HG03097 (cell line): Measurements from ENCODE around the gene TRPV5.

ENCODE experiments used
- ATAC-seq: cut with Tn5 transposase; IDR thresholded peaks from one replicate; pipeline ENCODE4 v1.9.1; 2021; ENCODE audit not compliant: unreplicated experiment, low FRiP score

The TRPV5 gene

DNA sequence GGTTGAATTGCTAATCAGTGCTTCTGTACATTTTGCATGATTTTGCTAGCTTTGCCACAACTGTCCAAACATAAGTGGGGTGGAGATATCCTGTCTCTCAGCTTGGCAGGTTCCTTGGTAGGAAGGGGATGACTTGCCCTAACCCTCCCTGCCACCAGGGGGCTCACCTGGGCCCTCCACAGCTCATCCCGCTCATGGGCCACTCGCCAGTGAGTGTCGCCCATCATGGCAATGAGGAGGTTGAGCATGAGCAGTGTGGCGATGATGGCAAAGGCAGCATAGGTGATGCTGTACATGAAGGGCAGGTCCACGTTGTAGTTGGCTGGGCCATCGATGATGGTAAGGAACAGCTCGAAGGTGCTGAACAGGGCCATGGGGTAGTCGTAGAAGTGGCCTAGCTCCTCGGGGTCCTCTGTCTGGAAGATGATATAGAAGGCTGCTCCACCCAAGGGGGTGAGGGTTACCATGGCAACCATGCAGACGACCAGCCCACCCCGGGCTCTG, 60.2 kb downstream of the TRPV5 start:
- ATAC-seq = no peak

DNA sequence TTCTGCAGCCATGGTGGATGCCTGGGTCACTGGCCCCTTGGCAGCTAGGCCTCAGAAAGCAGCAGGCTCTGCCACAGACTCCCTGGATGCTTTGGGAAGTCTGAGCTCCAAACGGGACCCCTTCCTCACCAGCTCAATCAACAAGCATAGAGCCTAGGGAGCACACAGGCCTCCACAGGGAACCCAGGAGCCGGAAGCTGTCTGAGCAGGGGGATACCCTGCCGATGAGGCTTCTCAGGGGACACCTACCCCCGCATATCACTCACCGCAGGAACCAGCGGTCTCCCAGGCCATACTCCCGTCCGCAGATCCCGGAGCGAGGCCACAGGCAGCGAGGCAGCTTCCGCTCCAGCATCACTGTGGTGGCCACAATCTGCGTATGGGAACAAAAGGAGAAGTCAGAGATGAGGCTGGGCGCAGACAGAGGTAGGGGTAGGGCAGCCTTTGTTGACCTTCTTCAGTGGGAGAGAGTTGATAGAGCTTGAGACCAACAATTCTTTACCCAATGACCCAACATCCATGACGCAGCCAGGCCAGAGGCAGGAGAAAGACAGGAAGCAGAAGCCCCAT, 61.4 kb downstream of the TRPV5 start:
- no peak for ATAC-seq

DNA sequence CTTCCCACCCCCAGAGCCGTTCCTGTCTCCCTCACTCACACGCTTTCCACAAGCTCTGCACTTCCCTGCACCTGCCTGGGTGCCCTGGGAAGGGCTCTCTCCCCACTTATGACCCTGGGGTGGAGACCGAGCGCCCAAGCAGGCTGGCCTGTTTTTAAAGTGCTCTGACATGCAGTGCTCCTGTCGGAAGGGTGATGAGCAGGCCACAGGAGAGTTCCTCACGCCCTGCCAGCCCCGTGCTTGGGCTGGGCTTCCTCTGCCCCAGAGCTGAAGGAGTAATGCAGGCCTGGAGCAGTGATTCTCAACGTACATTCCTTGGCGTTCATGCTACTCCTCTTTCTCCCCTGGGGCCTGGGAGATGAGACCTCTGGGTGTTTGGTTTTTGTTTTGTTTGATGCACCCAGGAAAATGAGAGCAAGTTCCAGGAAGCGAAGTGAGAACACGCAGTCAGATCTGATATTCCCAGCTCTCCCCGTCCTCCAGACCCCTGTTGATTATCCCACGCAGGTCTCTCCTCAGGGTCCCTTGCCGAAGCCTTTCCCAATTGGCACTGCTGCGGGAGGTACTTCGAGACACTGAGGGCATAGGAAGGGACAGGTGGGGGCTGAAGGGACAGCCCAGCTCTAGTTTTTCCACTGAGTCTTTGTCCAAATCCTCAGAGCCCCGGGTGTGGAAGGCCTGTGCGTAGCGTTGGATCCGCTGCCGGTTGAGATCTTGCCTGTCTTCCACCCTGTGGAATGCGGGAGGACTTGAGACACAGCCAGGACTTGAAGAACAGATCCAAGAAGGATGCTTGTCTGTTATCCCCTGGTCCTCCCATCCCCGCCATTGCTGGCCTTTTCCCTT, 62.1 kb downstream of the TRPV5 start:
- ATAC-seq = no peak

DNA sequence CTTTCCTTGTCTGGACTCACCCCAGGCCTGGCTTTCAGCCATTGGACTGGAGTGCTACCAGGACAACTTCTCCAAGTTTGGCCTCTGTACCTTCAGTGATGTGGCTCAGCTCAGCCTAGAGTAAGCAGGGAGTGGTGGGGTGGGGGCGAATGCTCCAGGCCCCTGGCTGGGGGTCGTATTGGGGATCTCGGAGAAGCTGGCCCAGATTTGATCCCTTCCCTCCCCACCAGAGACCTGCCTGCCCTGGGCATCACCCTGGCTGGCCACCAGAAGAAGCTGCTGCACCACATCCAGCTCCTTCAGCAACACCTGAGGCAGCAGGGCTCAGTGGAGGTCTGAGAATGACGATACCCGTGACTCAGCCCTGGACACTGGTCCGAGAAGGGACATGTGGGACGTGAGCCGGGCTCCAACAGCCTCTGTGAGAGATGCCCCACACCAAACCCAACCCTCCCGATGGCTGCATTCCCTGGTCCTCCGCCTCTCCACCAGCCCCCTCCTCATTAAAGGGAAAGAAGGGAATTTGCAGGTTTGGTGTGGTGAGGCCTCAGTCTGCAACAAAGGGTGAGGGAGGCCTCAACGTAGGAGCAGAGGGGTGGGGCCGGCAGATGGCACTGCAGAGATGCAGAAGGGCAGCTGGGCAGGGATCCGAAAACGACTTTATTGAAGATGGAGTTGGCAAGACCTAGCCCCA, 62.8 kb downstream of the TRPV5 start:
- ATAC-seq = no peak

DNA sequence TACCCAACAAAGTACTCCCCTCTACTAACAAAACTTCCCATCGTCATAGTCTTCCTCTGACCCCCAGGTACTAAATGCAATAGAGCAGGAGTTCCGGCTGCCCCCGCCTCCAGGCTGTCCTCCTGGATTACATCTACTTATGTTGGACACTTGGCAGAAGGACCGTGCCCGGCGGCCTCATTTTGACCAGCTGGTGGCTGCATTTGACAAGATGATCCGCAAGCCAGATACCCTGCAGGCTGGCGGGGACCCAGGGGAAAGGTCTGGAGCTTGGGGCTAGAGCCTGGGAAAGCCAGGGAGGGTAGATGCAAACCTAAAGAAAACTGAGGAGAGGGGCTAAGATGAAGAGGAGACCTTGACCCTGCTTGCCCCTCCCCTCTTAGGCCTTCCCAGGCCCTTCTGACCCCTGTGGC, 63.4 kb downstream of the TRPV5 start:
- ATAC-seq = no peak

DNA sequence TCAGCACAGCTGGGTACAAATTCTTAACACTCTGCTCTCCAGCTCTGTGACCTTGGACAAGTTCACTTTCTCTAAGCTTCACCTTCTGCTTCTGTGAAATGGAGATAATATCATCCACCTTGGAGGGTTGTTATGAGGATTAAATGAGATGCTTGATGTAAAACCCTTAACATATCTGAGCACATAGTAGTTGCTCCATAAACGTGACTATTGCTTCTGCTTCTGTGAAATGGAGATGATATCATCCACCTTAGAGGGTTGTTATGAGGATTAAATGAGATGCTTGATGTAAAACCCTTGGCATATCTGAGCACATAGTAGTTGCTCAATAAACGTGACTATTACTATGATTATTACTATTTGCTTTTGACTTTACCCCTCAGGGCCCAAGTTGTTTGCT, 64.1 kb downstream of the TRPV5 start:
- no peak for ATAC-seq

DNA sequence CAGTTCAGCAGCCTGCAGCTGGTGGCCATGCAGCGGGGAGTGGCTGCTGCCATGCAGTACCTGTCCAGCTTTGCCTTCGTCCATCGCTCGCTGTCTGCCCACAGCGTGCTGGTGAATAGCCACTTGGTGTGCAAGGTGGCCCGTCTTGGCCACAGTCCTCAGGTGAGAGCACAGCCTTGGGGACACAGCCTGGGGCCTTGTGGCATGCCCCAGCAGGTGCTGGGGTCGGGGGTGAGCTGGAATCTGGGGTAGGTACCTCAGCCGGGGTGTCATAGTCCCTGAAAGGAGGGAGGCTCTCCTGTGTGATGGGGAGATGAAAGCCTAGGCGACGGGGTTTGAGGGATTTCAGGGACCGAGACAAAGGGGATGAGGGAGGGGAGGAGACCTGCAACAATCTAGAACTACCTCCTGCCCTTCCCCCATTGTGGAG, 64.5 kb downstream of the TRPV5 start:
- no peak for ATAC-seq

DNA sequence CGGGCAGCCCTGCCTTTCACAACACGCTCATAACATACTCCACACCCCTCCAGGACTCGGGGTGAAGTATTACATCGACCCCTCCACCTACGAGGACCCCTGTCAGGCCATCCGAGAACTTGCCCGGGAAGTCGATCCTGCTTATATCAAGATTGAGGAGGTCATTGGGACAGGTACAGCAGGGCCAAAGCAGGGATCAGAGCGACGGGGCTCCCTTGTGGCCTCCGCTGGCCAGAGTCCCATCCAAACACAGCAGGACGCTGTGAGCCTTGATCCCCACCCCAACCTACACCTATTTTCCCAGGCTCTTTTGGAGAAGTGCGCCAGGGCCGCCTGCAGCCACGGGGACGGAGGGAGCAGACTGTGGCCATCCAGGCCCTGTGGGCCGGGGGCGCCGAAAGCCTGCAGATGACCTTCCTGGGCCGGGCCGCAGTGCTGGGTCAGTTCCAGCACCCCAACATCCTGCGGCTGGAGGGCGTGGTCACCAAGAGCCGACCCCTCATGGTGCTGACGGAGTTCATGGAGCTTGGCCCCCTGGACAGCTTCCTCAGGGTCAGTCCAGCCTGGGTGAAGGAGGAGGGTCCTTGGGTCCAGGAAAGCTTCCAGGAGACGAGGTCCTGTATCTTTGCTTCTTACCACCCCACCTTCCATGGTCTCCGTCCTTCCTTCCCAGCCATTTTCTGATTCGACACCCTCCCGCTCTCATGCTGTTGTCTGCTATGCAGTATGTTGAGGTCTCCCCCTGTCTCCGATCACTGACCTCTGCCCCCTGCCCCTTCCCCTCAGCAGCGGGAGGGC, 65.2 kb downstream of the TRPV5 start:
- ATAC-seq = no peak

DNA sequence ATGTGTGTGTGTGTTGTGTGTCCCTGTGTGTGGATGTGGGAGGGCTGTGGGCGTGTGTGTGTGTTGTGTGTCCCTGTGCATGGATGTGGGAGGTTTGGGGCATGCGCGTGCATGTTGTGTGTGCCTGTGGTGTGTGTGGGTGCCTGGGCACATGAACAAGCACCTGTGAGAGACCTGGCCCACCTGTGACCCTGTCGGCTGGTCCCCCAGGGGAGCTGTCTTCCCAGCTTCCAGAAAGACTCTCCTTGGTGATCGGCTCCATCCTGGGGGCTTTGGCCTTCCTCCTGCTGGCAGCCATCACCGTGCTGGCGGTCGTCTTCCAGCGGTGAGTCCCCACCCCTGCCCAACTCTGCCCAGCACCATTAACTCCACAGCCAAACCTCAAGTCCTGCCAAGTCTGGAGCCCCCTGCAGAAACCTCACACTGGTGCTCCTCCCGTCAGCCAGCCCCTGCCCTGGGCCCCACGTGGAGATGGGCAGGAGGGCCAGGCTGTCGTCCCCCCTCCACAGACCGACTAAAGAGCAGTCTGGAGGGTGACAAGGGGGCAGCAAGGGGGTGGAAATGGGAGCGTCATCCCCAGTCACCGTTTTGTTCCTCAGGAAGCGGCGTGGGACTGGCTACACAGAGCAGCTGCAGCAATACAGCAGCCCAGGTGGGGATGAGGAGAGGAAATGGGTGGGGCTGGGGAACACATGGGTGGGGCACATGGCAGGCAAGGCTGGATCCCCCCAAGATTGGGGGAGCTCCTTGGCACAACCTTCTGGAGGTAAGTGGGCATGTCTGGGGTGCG, 66.0 kb downstream of the TRPV5 start:
- no peak for ATAC-seq

DNA sequence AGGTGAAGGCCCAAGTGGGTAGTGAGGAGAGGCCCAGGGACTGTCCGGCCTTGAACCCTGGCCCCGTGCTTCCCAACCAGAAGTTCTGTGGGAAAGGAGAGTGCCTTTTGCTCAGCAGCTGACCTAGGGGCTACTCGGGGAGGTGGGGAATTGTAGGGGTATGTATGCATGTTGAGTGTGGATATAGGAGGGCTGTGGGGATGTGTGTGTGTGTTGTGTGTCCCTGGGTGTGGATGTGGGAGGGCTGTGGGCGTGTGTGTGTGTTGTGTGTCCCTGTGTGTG, 66.5 kb downstream of the TRPV5 start:
- ATAC-seq = no peak

DNA sequence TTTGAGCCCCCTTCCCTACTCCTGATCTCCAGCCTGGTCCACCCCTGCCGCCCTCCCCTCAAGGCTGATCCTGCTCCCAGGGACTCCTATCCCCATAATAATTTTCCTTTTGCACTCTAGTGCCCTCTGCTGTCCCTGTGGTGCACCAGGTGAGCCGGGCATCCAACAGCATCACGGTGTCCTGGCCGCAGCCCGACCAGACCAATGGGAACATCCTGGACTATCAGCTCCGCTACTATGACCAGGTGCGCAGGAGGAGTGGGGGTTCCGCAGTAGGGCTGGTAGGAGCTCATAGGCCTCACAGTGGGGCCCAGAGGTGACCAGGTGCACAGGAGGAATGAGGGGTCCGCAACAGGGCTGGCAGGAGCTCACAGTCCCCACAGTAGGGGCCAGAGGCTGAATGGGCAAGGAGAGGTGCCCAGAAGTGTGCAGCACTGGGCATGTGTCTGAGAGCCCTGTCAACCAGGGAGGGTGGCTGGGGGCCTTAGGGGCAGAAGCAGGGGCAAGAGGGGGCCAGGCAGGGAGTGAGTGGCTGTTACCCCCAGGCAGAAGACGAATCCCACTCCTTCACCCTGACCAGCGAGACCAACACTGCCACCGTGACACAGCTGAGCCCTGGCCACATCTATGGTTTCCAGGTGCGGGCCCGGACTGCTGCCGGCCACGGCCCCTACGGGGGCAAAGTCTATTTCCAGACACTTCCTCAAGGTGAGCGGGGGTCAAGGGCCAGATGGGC, 67.0 kb downstream of the TRPV5 start:
- no peak for ATAC-seq

DNA sequence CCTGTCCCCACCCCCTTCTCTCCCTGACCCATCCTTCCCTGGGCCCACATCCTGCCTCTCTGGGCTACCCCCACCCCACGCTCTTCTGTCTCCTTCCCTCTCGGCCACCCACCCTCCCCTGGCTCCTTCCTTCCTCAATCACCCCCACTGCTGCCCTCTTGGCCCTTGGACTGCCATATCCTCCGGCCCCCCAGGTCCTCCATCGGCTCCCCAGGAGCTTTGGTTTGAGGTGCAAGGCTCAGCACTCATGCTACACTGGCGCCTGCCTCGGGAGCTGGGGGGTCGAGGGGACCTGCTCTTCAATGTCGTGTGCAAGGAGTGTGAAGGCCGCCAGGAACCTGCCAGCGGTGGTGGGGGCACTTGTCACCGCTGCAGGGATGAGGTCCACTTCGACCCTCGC, 67.8 kb downstream of the TRPV5 start:
- ATAC-seq = no peak

DNA sequence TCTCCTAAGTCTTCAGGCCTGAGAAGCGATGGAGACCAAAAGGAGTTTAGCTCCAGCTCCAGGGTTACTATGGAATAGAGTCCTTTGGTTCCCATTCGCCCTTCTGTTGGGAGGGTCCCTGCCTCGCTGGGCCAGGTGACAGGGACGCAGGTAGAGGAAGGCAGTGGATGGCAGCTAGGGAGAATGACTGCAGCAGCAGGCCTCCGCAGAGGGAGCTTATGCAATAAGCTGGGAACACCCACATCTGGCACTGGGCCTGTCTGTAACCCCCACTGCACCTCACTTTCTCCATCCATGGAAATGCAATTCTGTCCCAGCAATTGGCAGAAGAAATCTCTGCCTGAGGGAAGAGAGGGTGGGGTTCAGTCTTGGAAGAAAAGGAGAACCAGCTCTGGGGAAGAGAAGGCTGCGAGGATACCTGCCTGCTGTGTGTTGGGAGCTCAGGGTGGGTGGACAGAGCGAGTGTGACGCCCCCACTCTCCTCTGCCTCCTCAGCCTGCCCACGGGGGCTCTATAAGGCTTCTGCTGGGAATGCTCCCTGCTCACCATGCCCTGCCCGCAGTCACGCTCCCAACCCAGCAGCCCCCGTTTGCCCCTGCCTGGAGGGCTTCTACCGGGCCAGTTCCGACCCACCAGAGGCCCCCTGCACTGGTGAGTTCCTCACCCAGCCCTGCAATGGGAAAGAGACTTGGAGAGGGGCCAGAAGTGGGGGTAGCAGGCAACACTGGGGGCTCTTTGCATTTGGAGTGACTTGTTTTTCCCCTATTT, 68.4 kb downstream of the TRPV5 start:
- no peak for ATAC-seq

DNA sequence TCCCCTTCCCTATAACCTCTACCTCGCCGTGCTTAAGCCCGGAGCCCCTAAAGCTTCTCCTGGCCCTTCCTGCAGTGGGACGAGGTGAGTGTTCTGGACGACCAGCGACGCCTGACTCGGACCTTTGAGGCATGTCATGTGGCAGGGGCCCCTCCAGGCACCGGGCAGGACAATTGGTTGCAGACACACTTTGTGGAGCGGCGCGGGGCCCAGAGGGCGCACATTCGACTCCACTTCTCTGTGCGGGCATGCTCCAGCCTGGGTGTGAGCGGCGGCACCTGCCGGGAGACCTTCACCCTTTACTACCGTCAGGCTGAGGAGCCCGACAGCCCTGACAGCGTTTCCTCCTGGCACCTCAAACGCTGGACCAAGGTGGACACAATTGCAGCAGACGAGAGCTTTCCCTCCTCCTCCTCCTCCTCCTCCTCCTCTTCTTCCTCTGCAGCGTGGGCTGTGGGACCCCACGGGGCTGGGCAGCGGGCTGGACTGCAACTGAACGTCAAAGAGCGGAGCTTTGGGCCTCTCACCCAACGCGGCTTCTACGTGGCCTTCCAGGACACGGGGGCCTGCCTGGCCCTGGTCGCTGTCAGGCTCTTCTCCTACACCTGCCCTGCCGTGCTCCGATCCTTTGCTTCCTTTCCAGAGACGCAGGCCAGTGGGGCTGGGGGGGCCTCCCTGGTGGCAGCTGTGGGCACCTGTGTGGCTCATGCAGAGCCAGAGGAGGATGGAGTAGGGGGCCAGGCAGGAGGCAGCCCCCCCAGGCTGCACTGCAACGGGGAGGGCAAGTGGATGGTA, 69.5 kb downstream of the TRPV5 start:
- no peak for ATAC-seq

DNA sequence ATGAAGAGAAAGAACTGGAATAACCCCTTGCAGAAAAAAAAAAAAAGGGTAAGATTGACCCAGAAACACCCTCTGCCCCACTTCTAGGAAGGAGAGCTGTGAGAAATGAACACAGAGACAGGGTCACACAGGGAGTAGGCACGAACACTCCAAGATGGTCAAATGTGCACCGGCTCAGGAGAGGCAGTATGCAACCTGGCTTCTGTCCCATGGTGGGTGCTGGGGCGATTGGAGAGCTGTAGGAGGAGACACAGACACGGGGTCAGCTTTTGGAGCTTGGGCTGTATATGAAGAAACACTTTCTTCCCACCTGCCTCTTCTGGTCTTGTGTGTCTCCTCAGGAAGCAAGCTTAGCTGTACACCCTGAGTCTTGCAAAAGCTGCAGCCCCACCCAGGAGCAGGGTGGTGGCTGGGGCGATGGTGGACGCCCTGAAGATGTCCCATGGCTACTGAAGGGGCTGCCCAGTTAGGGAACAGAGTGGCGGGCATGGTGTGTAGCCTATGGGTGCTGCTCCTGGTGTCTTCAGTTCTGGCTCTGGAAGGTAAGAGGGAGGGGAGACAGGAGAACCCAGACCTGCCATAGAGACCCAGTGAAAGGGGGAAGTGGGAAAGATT, 70.7 kb downstream of the TRPV5 start:
- ATAC-seq = no peak

DNA sequence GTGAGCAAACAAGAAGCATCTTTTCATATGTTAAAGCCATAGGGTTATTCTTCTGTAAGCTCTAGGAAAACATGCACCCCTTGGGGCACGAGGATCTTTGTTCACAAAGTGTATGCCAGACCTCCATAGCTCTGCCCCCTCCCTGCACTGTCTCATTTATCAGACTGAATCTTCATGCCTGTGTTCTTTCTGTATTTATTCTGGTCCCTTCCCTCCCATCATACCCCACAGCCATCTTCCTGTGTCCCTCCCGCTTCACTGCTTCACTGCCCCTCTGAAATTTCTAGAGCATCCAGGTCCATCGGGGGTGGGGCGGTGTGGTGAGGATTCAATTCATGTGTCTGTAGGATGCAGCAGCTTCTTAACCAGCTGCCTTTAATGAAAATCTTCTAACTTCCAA, 71.2 kb downstream of the TRPV5 start:
- ATAC-seq = no peak

DNA sequence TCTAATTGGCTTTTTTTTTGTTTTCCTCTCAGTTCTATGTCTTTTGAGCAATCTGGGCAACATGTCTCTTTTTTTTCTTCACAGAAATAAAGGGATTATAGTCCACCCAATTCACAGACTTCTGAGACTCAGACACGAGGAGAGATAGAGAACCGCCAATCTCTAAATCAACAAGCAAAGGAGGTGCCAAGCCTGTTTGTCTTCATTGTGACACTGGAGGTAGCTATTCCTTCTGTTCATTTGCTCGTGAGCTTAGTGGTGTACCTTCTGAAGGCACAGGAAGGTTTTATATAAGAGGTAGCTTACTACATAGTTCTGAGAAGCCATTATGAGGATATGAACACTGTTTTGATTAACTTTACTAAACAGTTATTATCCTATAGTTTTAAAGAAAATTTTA, 72.6 kb downstream of the TRPV5 start:
- ATAC-seq = no peak

DNA sequence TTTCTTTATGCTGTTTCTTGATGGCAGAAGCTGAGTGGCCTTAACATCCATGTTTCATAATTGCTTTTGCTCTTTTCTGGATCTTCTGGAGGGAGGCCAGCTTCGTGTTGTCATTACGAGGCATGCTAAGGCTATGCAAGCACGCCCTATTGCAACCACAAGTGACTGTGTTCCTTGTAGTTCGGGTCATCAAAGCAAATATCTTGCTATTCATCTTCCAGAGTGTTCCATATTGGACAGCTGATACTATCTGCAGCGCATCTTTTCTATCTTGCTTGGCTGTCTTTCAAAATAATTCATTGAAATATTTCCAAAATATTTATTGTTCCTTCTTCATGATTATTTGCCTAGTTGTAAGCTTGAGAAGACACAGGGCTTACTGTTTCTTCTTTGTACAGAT, 73.7 kb downstream of the TRPV5 start:
- no peak for ATAC-seq
